IPS-15b (cell line): Measurements from ENCODE around the gene GNPTG.
"Not testable (repeated sequence)": the region's sequence is repeated elsewhere in the genome, so short reads cannot be mapped to it uniquely, and the experiment has no call there.

ENCODE experiments used
- H3K27me3 ChIP-seq: one replicate; pipeline ENCODE4 v1.6.1; 2013; ENCODE audit warnings: low read length; ENCODE audit not compliant: control insufficient read depth, insufficient read depth
- H3K36me3 ChIP-seq: one replicate; pipeline ENCODE4 v1.6.1; 2013; ENCODE audit warnings: low read length; ENCODE audit not compliant: control insufficient read depth, insufficient read depth
- H3K4me1 ChIP-seq: one replicate; pipeline ENCODE4 v1.6.1; 2013; ENCODE audit warnings: mild to moderate bottlenecking, low read length; ENCODE audit not compliant: control insufficient read depth, insufficient read depth
- H3K4me3 ChIP-seq: one replicate; pipeline ENCODE4 v1.5.1; 2013; ENCODE audit warnings: low read depth, low read length
- H3K9ac ChIP-seq: one replicate; pipeline ENCODE4 v1.6.1; 2013; ENCODE audit warnings: low read depth, mild to moderate bottlenecking, low read length
- H3K9me3 ChIP-seq: one replicate; pipeline ENCODE4 v1.6.1; 2013; ENCODE audit warnings: mild to moderate bottlenecking, low read length; ENCODE audit not compliant: control insufficient read depth, insufficient read depth

GNPTG gene

DNA sequence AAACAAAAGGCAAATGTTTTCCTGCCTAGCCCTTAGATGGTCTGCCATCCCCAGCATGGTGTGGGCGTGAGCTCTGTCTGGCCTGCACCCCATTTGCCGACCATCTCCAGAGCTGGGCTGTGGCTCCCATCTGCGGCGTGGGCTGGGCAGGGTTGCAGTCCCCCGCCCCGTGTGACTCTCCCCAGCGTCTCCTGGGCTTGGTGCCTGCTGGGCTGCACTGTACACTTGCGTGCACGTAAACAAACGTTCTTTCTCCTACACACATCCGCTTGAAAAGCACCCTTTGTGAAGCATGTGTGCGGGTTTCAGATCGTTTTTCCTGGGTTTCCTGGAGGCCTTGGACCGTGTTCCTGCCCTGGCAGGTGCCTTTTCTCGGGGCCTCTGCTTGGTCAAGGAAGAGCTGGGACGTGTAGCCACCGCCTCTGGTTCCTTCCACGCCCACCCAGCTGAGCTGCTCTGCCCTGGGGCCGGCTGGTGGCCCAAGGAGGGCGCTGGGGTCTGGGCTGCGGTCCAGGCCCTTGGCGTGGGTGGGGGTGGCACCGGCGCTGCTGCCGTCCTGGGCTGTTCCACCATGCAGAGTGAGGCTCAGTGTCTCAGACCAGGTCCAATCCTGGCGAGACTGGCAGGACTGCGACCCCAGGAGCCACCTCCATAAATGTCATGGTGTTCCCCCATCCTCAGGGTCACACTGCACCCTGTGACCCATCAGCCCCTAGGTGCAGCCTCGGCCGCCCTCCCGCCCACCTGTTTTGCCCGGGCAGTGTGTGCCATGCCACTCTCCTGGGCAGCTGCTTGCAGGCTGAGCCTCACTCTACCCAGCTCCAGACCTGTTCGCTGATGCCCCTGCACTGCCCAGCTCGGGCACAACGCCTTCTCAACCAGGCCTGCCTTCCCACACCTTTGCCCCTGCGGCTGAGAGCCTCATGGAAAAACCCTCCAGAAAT lies 28.2 kb upstream of the GNPTG start:
- Histone ChIP-seq H3K4me1 (no peaks in the 10 kb centered on the region), H3K9ac (no peak overlapping the region), H3K4me3 (no peak overlapping the region), H3K9me3 (no peaks in the 10 kb centered on the region), H3K36me3 (peaks cover 52% of the 10 kb centered on the region), H3K27me3 (no peaks in the 10 kb centered on the region)

GRCh38 chr16:1324286-1324826 lies 27.4 kb upstream of the GNPTG start:
- Histone ChIP-seq H3K9me3 (no peaks in the 10 kb centered on the region), H3K36me3 (peaks cover 47% of the 10 kb centered on the region)

DNA sequence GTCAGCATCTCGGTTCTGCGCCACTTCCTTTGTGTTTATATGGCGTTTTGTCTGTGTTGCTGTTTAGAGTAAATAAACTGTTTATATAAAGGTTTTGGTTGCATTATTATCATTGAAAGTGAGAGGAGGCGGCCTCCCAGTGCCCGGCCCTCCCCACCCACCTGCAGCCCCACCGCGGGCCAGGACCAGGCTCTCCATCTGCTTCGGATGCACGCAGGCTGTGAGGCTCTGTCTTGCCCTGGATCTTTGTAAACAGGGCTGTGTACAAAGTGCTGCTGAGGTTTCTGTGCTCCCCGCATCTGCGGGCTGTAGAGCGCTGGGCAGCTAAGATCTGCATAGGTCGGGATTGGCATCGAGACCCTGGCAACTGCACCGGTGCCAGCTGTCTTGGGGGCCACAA lies 26.5 kb upstream of the GNPTG start:
- Histone ChIP-seq H3K9ac (no peak overlapping the region), H3K4me1 (no peaks in the 10 kb centered on the region), H3K27me3 (no peaks in the 10 kb centered on the region), H3K4me3 (no peak overlapping the region), H3K9me3 (no peaks in the 10 kb centered on the region), H3K36me3 (peaks cover 38% of the 10 kb centered on the region)

More at GRCh38 chr16:1324286-1324826, 27.4 kb upstream of the GNPTG start:
- no peak overlapping the region for H3K4me3 ChIP-seq
- H3K4me1 ChIP-seq: no peaks in the 10 kb centered on the region
- no peak overlapping the region for H3K9ac ChIP-seq
- no peaks in the 10 kb centered on the region for H3K27me3 ChIP-seq

DNA sequence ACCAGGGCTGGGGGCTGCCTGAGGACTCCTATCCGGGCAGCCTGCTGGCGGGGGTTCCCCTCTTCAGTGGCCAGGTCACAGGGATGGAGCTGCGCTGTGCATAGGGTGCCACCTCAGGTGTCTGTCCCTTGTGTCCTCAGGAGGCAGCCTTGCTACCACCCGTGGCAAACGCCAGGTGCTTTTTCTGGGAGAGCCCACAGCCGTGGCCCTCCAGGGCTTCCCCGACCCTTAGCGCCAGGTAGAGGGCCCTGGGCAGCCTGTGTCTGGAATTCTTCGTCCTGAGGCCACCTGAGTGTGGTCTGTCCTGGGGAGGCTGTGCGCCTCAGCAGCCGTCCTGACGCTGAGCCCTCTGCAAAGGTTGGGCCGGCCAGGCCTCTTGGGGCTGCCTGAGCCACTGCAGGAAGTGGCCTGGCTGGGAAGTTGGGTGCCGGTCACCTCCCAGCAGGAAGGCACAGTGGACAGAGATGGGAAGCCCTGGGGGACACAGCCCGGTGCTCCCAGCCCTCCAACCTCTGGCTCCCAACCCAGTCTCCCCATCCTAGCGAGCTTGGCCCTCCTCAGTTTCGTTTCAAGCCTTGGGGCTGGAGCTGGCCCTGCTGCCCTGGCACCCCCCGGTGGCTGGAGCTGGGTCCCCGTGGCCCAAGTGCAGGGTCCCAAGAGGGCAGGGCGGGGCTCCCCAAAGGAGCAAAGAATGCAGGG lies 25.9 kb upstream of the GNPTG start:
- Histone ChIP-seq H3K9ac (no peak overlapping the region), H3K36me3 (peaks cover 33% of the 10 kb centered on the region), H3K27me3 (no peaks in the 10 kb centered on the region), H3K9me3 (no peaks in the 10 kb centered on the region), H3K4me3 (no peak overlapping the region), H3K4me1 (no peaks in the 10 kb centered on the region)

DNA sequence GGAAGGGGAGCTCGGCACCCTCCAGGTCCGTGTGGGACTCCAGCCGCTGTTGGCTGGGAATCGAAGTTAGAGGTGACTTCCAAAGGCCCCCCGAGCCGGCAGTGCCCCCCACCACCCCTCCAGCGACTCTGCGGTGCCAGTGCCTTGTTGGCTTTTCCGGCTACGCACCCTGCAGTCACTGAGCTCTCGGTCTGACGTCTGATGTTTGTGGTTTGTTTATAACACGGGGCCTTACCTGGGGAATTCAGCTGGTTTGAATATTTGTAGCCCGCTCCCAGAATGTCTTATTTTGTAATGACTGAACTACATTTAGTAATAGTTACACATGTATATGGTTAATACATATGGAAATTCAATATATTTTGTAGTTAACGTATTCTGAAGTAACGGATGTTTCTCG lies 25.3 kb upstream of the GNPTG start:
- Histone ChIP-seq H3K27me3 (no peaks in the 10 kb centered on the region), H3K36me3 (peaks cover 27% of the 10 kb centered on the region), H3K4me3 (no peak overlapping the region), H3K9me3 (no peaks in the 10 kb centered on the region), H3K9ac (no peak overlapping the region), H3K4me1 (no peaks in the 10 kb centered on the region)

- Histone ChIP-seq H3K27me3 (peaks cover under 1% of the 10 kb centered on the region), H3K9ac (no peak overlapping the region), H3K4me3 (no peak overlapping the region), H3K9me3 (no peaks in the 10 kb centered on the region), H3K4me1 (no peaks in the 10 kb centered on the region), H3K36me3 (peaks cover 22% of the 10 kb centered on the region)
Measured at GRCh38 chr16:1326946-1327618, 24.6 kb upstream of the GNPTG start.

DNA sequence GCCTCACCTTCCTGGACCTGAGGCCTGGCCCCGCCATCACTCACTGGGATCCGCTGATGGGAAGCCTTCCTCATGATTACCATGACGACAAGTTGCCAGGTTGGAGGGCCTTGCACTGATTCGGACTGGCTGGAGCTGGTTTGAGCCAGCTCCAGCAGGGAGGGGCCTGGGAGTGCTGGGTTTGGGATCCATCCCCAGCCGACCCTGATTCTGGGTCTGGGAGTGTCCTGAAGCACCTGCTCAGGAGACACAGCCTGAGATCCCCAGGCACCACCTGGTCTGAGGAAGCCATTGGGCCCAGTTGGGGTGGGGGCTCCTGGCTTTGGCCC lies 24.1 kb upstream of the GNPTG start:
- Histone ChIP-seq H3K27me3 (peaks cover 6% of the 10 kb centered on the region), H3K9me3 (no peaks in the 10 kb centered on the region), H3K4me1 (no peaks in the 10 kb centered on the region), H3K9ac (no peak overlapping the region), H3K4me3 (no peak overlapping the region), H3K36me3 (peaks cover 18% of the 10 kb centered on the region)

DNA sequence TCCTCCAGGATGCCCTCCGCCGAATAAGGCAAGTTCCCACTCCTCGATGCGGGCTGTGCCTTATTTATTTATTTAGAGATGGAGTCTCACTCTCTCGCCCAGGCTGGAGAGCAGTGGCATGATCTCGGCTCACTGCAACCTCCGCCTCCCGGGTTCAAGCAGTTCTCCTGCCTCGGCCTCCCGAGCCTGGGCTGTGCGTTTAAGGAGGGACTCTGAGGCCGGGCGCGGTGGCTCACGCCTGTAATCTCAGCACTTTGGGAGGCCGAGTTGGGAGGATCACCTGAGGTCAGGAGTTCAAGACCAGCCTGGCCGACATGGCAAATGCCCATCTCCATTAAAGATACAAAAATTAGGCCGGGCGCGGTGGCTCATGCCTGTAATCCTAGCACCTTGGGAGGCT lies 23.6 kb upstream of the GNPTG start:
- H3K4me3 ChIP-seq, H3K4me1 ChIP-seq, H3K9ac ChIP-seq, H3K27me3 ChIP-seq, H3K9me3 ChIP-seq: not testable (repeated sequence)
- peaks cover 17% of the 10 kb centered on the region for H3K36me3 ChIP-seq

DNA sequence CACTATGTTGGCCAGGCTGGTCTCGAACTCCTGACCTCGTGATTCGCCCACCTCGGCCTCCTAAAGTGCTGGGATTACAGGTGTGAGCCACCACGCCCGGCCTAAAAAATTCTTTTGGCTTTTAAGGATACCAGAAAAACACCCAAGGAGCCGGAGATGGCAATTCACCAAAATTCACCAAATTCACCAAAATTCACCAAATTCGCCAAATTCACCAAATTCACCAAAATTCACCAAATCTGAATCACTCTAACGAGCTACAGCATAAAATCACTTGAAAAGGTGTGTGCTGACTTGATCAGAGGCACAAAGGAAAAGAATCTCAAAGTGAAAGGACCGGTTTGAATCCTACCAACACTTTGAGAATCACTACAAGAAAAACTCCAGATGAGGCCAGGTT lies 22.8 kb upstream of the GNPTG start:
- H3K4me1 ChIP-seq, H3K36me3 ChIP-seq, H3K4me3 ChIP-seq, H3K9ac ChIP-seq, H3K9me3 ChIP-seq: not testable (repeated sequence)
- peaks cover 12% of the 10 kb centered on the region for H3K27me3 ChIP-seq

DNA sequence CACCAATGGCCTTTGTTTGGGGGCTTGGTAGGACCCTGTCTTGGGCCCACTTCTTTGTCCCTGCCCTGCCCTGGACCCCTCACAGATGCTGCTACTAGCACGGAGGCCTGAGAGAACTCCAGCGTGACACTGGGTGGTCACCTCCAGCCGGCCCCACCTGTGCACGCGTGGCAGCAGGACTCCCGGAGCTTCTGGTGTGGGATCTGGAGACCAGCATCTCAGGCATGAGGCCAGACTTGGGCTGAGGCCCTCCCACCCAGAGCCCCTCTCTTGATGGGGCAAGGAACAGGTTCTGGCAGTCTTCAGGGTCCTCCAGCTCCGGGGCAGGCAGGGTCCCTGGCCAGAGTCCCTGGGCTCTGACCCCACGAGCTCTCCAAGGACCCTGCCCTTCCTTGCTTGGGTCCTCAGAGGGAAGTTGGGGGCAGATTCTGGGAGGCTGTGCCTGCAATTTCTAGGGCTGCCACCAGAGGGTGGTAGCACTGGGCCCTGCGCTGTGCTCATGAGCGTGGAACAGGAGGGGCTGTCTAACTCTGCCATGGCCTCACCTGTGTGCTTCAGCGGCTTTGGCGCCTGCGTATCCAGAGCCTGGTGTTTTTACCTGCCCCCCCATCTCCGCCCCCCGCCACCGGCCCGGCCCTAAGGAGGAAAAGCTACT lies 21.3 kb upstream of the GNPTG start:
- no peaks in the 10 kb centered on the region for H3K9me3 ChIP-seq
- H3K9ac ChIP-seq: no peak overlapping the region
- peaks cover under 1% of the 10 kb centered on the region for H3K36me3 ChIP-seq
- no peak overlapping the region for H3K4me3 ChIP-seq
- no peaks in the 10 kb centered on the region for H3K4me1 ChIP-seq
- H3K27me3 ChIP-seq: peaks cover 25% of the 10 kb centered on the region

GRCh38 chr16:1330931-1331711 lies 20.6 kb upstream of the GNPTG start:
- Histone ChIP-seq H3K4me3 (peak overlapping the region; percentile 49), H3K4me1 (no peaks in the 10 kb centered on the region), H3K9ac (no peak overlapping the region), H3K27me3 (peaks cover 32% of the 10 kb centered on the region), H3K9me3 (no peaks in the 10 kb centered on the region), H3K36me3 (no peaks in the 10 kb centered on the region)
